ENCODE data around the gene CHRNA4.

Gene CHRNA4

DNA sequence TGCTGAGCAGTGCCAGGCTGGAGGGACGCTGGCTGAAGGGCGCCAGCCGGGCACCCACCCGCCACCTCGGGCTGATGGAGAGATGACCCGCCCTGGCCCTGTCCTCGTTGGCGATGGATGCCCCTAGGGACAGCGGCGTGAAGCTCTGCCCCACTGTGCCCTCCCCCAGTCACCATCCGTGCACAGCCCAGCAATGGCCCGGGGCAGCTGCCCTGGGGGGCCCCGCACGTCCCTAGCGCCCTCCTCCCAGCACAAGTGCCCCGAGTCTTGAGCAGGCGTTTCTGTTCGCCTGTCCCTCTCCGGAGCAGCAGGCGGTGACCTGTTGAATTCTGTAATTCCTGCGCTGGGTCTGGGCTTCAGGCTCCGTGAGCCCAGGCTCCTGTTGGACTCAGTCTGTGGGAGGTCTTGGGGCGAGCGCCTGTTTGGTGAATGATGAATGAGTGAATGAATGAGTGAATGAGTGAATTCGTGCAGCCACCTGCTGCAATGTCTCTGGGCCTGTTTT lies 36.8 kb upstream of the CHRNA4 start:
- Histone ChIP-seq H3K4me2 (no peak overlapping the region), H2AFZ (ENCODE audit: low read depth) (no peak overlapping the region), H3K9ac (no peak overlapping the region), H4K20me1 (ENCODE audit: insufficient read depth) (no peaks in the 10 kb centered on the region), H3K27ac (no peak overlapping the region), H3K79me2 (ENCODE audit: insufficient read depth, low read depth) (no peaks in the 10 kb centered on the region), H3K27me3 (ENCODE audit: insufficient read depth, low read depth) (peaks cover 98% of the 10 kb centered on the region), H3K4me3 (IDR thresholded peaks at IDR 0.05; ENCODE audit: insufficient read depth, low read depth, low read length) (no peak overlapping the region), H3K36me3 (ENCODE audit: insufficient read depth) (no peaks in the 10 kb centered on the region), H3K4me1 (ENCODE audit: low read depth, poor library complexity, severe bottlenecking) (no peaks in the 10 kb centered on the region)
- TF ChIP-seq, protein P1, sequence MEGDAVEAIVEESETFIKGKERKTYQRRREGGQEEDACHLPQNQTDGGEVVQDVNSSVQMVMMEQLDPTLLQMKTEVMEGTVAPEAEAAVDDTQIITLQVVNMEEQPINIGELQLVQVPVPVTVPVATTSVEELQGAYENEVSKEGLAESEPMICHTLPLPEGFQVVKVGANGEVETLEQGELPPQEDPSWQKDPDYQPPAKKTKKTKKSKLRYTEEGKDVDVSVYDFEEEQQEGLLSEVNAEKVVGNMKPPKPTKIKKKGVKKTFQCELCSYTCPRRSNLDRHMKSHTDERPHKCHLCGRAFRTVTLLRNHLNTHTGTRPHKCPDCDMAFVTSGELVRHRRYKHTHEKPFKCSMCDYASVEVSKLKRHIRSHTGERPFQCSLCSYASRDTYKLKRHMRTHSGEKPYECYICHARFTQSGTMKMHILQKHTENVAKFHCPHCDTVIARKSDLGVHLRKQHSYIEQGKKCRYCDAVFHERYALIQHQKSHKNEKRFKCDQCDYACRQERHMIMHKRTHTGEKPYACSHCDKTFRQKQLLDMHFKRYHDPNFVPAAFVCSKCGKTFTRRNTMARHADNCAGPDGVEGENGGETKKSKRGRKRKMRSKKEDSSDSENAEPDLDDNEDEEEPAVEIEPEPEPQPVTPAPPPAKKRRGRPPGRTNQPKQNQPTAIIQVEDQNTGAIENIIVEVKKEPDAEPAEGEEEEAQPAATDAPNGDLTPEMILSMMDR (conservative IDR thresholded peaks at IDR 0.05; ENCODE audit: low read depth, low read length) = no peak

DNA sequence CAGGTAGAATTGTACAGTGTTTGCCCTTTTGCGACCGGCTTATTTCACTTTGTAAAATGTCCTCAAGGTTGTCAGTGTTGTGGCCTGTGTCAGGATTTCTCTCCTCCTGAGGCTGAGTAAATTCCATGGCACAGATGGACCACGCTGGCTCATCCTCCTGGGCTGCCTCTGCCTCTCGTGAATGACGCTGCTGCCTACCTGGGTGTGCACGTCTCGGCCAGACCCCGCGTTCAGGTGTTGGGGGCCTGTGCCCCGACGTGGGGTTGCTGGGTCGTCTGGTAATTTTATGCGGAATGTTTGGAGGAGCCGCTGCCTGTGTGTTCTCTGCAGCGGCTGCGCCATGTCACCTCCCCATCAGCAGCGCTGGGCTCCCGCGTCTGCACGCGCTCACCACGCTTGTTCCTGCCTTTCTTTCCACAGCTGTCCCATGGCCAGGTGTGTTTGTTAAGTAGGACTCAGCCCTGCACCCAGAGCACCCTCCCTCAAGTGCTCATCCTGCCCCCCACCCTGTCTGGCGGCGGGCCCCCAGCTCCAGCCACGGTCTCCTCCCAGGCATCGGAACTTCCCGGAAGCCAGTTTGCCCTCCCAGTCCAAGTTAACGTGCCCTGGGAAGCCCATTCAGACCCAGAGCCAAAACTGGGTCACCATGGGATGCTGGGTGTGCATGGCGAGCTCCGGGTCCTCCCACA lies 36.1 kb upstream of the CHRNA4 start:
- Histone ChIP-seq H3K27me3 (ENCODE audit: insufficient read depth, low read depth) (peaks cover 98% of the 10 kb centered on the region), H3K79me2 (ENCODE audit: insufficient read depth, low read depth) (no peaks in the 10 kb centered on the region)

DNA sequence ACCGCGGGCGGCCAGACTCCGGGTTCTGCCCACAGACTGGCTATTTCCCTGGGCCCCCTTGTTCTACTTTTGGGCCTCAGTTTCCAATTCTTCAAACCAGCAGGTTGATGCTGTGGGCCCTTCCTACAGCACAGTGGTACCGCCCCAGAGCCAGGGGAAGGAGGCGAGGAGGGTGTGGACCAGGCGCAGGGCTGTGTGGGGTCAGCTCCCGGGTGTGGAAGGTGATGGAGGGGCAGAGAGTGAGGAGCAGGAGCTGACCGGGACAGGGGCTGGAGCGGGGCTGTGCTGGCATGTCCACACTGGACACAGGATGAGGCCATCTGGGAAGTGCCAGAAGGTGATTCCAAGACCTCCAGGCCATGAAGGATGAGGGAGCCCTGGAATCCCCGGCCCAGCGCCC lies 35.2 kb upstream of the CHRNA4 start:
- Histone ChIP-seq H3K27ac (no peak overlapping the region), H3K79me2 (ENCODE audit: insufficient read depth, low read depth) (no peaks in the 10 kb centered on the region), H3K4me3 (IDR thresholded peaks at IDR 0.05; ENCODE audit: insufficient read depth, low read depth, low read length) (no peak overlapping the region), H3K36me3 (ENCODE audit: insufficient read depth) (no peaks in the 10 kb centered on the region), H3K4me2 (no peak overlapping the region), H3K9ac (no peak overlapping the region), H3K27me3 (ENCODE audit: insufficient read depth, low read depth) (peaks cover 98% of the 10 kb centered on the region), H2AFZ (ENCODE audit: low read depth) (no peak overlapping the region), H3K4me1 (ENCODE audit: low read depth, poor library complexity, severe bottlenecking) (no peaks in the 10 kb centered on the region), H4K20me1 (ENCODE audit: insufficient read depth) (no peaks in the 10 kb centered on the region)
- TF ChIP-seq, protein P1 (conservative IDR thresholded peaks at IDR 0.05; ENCODE audit: low read depth, low read length) = no peak

More for the DNA sequence above, 36.1 kb upstream of the CHRNA4 start:
- H3K4me2 ChIP-seq = no peak overlapping the region
- H2AFZ ChIP-seq (ENCODE audit: low read depth) = no peak overlapping the region
- TF ChIP-seq, protein P1 (conservative IDR thresholded peaks at IDR 0.05; ENCODE audit: low read depth, low read length) = no peak
- no peak overlapping the region for H3K4me3 ChIP-seq (IDR thresholded peaks at IDR 0.05; ENCODE audit: insufficient read depth, low read depth, low read length)
- no peaks in the 10 kb centered on the region for H3K36me3 ChIP-seq (ENCODE audit: insufficient read depth)
- no peak overlapping the region for H3K27ac ChIP-seq
- no peaks in the 10 kb centered on the region for H3K4me1 ChIP-seq (ENCODE audit: low read depth, poor library complexity, severe bottlenecking)
- no peak overlapping the region for H3K9ac ChIP-seq
- H4K20me1 ChIP-seq (ENCODE audit: insufficient read depth) = no peaks in the 10 kb centered on the region

DNA sequence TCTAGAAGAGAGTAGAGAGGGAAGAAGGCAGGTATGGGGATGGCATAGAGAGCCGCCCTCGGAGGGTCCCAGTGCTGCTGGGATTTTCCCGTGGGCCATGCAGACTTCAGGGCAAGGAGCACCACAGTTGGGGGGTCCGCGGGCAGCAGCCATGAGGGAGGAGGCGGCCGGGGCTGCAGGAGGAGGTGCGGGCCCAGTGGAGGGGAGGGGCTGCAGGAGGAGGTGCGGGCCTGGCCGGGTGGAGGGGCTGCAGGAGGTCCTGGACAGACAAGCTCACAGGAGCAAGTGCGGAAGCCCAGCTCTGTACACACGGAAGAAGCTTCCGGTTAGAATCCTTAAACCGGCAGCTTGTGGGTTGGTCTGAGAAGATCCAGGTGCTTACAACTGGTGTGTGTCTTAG lies 34.6 kb upstream of the CHRNA4 start:
- H3K9ac ChIP-seq = no peak overlapping the region
- peaks cover 98% of the 10 kb centered on the region for H3K27me3 ChIP-seq (ENCODE audit: insufficient read depth, low read depth)
- H3K36me3 ChIP-seq (ENCODE audit: insufficient read depth) = no peaks in the 10 kb centered on the region
- TF ChIP-seq, protein P1 (conservative IDR thresholded peaks at IDR 0.05; ENCODE audit: low read depth, low read length) = no peak
- H3K27ac ChIP-seq = no peak overlapping the region
- no peak overlapping the region for H3K4me2 ChIP-seq
- H3K4me1 ChIP-seq (ENCODE audit: low read depth, poor library complexity, severe bottlenecking) = no peaks in the 10 kb centered on the region
- no peaks in the 10 kb centered on the region for H3K79me2 ChIP-seq (ENCODE audit: insufficient read depth, low read depth)
- H2AFZ ChIP-seq (ENCODE audit: low read depth) = no peak overlapping the region
- H3K4me3 ChIP-seq (IDR thresholded peaks at IDR 0.05; ENCODE audit: insufficient read depth, low read depth, low read length) = no peak overlapping the region
- no peaks in the 10 kb centered on the region for H4K20me1 ChIP-seq (ENCODE audit: insufficient read depth)
